ENCODE results near the gene PRKCE.
"Not testable (repeated sequence)": the region's sequence is repeated elsewhere in the genome, so short reads cannot be mapped to it uniquely, and the experiment has no call there.

Gene PRKCE

GRCh38 chr2:45908316-45909170, 257.1 kb downstream of the PRKCE start:
- H3K27ac ChIP-seq (ENCODE audit: low read length) = no peak overlapping the region
- no peak overlapping the region for H3K9ac ChIP-seq (ENCODE audit: low read length)
- H3K9me3 ChIP-seq (ENCODE audit: control insufficient read depth, low read depth, low read length) = no peaks in the 10 kb centered on the region
- H3K36me3 ChIP-seq (ENCODE audit: control insufficient read depth, low read depth, low read length) = no peaks in the 10 kb centered on the region
- no peak overlapping the region for H3K4me3 ChIP-seq (ENCODE audit: low read length)
- no peaks in the 10 kb centered on the region for H3K27me3 ChIP-seq (ENCODE audit: control insufficient read depth, insufficient read depth, low read length)
- no peaks in the 10 kb centered on the region for H3K4me1 ChIP-seq (ENCODE audit: control insufficient read depth, low read depth, low read length)

- Histone ChIP-seq H3K9ac (ENCODE audit: low read length) (no peak overlapping the region), H3K27ac (ENCODE audit: low read length) (no peak overlapping the region), H3K4me3 (ENCODE audit: low read length) (no peak overlapping the region)
Observed at GRCh38 chr2:45909171-45909565, 257.7 kb downstream of the PRKCE start.

GRCh38 chr2:45909677-45910191, 258.3 kb downstream of the PRKCE start:
- Histone ChIP-seq H3K27ac (ENCODE audit: low read length) (no peak overlapping the region), H3K4me3 (ENCODE audit: low read length) (no peak overlapping the region), H3K9me3 (ENCODE audit: control insufficient read depth, low read depth, low read length) (no peaks in the 10 kb centered on the region), H3K4me1 (ENCODE audit: control insufficient read depth, low read depth, low read length) (no peaks in the 10 kb centered on the region), H3K9ac (ENCODE audit: low read length) (no peak overlapping the region), H3K36me3 (ENCODE audit: control insufficient read depth, low read depth, low read length) (no peaks in the 10 kb centered on the region), H3K27me3 (ENCODE audit: control insufficient read depth, insufficient read depth, low read length) (no peaks in the 10 kb centered on the region)

More at GRCh38 chr2:45909171-45909565, 257.7 kb downstream of the PRKCE start:
- Histone ChIP-seq H3K36me3 (ENCODE audit: control insufficient read depth, low read depth, low read length) (no peaks in the 10 kb centered on the region), H3K9me3 (ENCODE audit: control insufficient read depth, low read depth, low read length) (no peaks in the 10 kb centered on the region), H3K27me3 (ENCODE audit: control insufficient read depth, insufficient read depth, low read length) (no peaks in the 10 kb centered on the region), H3K4me1 (ENCODE audit: control insufficient read depth, low read depth, low read length) (no peaks in the 10 kb centered on the region)

GRCh38 chr2:45910473-45911060, 259.1 kb downstream of the PRKCE start:
- H3K4me1 ChIP-seq (ENCODE audit: control insufficient read depth, low read depth, low read length) = no peaks in the 10 kb centered on the region
- no peaks in the 10 kb centered on the region for H3K27me3 ChIP-seq (ENCODE audit: control insufficient read depth, insufficient read depth, low read length)
- H3K36me3 ChIP-seq (ENCODE audit: control insufficient read depth, low read depth, low read length) = no peaks in the 10 kb centered on the region
- no peak overlapping the region for H3K27ac ChIP-seq (ENCODE audit: low read length)
- no peaks in the 10 kb centered on the region for H3K9me3 ChIP-seq (ENCODE audit: control insufficient read depth, low read depth, low read length)
- H3K4me3 ChIP-seq (ENCODE audit: low read length) = no peak overlapping the region
- H3K9ac ChIP-seq (ENCODE audit: low read length) = no peak overlapping the region

GRCh38 chr2:45911538-45911937, 260.1 kb downstream of the PRKCE start:
- Histone ChIP-seq H3K9me3 (ENCODE audit: control insufficient read depth, low read depth, low read length) (no peaks in the 10 kb centered on the region), H3K4me1 (ENCODE audit: control insufficient read depth, low read depth, low read length) (no peaks in the 10 kb centered on the region), H3K4me3 (ENCODE audit: low read length) (no peak overlapping the region), H3K27ac (ENCODE audit: low read length) (no peak overlapping the region), H3K36me3 (ENCODE audit: control insufficient read depth, low read depth, low read length) (no peaks in the 10 kb centered on the region), H3K9ac (ENCODE audit: low read length) (no peak overlapping the region), H3K27me3 (ENCODE audit: control insufficient read depth, insufficient read depth, low read length) (no peaks in the 10 kb centered on the region)

- Histone ChIP-seq H3K27me3 (ENCODE audit: control insufficient read depth, insufficient read depth, low read length) (no peaks in the 10 kb centered on the region), H3K4me3 (ENCODE audit: low read length) (no peak overlapping the region), H3K4me1 (ENCODE audit: control insufficient read depth, low read depth, low read length) (no peaks in the 10 kb centered on the region), H3K9ac (ENCODE audit: low read length) (no peak overlapping the region), H3K27ac (ENCODE audit: low read length) (no peak overlapping the region), H3K36me3 (ENCODE audit: control insufficient read depth, low read depth, low read length) (no peaks in the 10 kb centered on the region), H3K9me3 (ENCODE audit: control insufficient read depth, low read depth, low read length) (no peaks in the 10 kb centered on the region)
Observed at GRCh38 chr2:45912109-45912508, 260.6 kb downstream of the PRKCE start.

- H3K4me3 ChIP-seq (ENCODE audit: low read length) = no peak overlapping the region
- no peaks in the 10 kb centered on the region for H3K9me3 ChIP-seq (ENCODE audit: control insufficient read depth, low read depth, low read length)
- H3K4me1 ChIP-seq (ENCODE audit: control insufficient read depth, low read depth, low read length) = no peaks in the 10 kb centered on the region
- H3K27me3 ChIP-seq (ENCODE audit: control insufficient read depth, insufficient read depth, low read length) = no peaks in the 10 kb centered on the region
- no peak overlapping the region for H3K27ac ChIP-seq (ENCODE audit: low read length)
- H3K9ac ChIP-seq (ENCODE audit: low read length) = no peak overlapping the region
- H3K36me3 ChIP-seq (ENCODE audit: control insufficient read depth, low read depth, low read length) = no peaks in the 10 kb centered on the region
Observed at GRCh38 chr2:45913539-45913938, 262.1 kb downstream of the PRKCE start.

- no peaks in the 10 kb centered on the region for H3K36me3 ChIP-seq (ENCODE audit: control insufficient read depth, low read depth, low read length)
- no peak overlapping the region for H3K9ac ChIP-seq (ENCODE audit: low read length)
- H3K4me3 ChIP-seq (ENCODE audit: low read length) = no peak overlapping the region
- no peaks in the 10 kb centered on the region for H3K4me1 ChIP-seq (ENCODE audit: control insufficient read depth, low read depth, low read length)
- no peak overlapping the region for H3K27ac ChIP-seq (ENCODE audit: low read length)
- H3K9me3 ChIP-seq (ENCODE audit: control insufficient read depth, low read depth, low read length) = no peaks in the 10 kb centered on the region
- H3K27me3 ChIP-seq (ENCODE audit: control insufficient read depth, insufficient read depth, low read length) = no peaks in the 10 kb centered on the region
Observed at GRCh38 chr2:45915523-45915922, 264.0 kb downstream of the PRKCE start.

- H3K9ac ChIP-seq (ENCODE audit: low read length); H3K27ac ChIP-seq (ENCODE audit: low read length); H3K4me1 ChIP-seq (ENCODE audit: control insufficient read depth, low read depth, low read length); H3K36me3 ChIP-seq (ENCODE audit: control insufficient read depth, low read depth, low read length); H3K9me3 ChIP-seq (ENCODE audit: control insufficient read depth, low read depth, low read length); H3K4me3 ChIP-seq (ENCODE audit: low read length); H3K27me3 ChIP-seq (ENCODE audit: control insufficient read depth, insufficient read depth, low read length): not testable (repeated sequence)
Observed at GRCh38 chr2:45917561-45918176, 266.2 kb downstream of the PRKCE start.

- Histone ChIP-seq H3K9me3 (ENCODE audit: control insufficient read depth, low read depth, low read length) (no peaks in the 10 kb centered on the region), H3K4me3 (ENCODE audit: low read length) (no peak overlapping the region), H3K36me3 (ENCODE audit: control insufficient read depth, low read depth, low read length) (no peaks in the 10 kb centered on the region), H3K9ac (ENCODE audit: low read length) (no peak overlapping the region), H3K27ac (ENCODE audit: low read length) (no peak overlapping the region), H3K27me3 (ENCODE audit: control insufficient read depth, insufficient read depth, low read length) (no peaks in the 10 kb centered on the region), H3K4me1 (ENCODE audit: control insufficient read depth, low read depth, low read length) (no peaks in the 10 kb centered on the region)
Observed at GRCh38 chr2:45918463-45919159, 267.1 kb downstream of the PRKCE start.

GRCh38 chr2:45919160-45919650, 267.7 kb downstream of the PRKCE start:
- H3K4me3 ChIP-seq (ENCODE audit: low read length) = no peak overlapping the region
- no peaks in the 10 kb centered on the region for H3K27me3 ChIP-seq (ENCODE audit: control insufficient read depth, insufficient read depth, low read length)
- H3K9ac ChIP-seq (ENCODE audit: low read length) = no peak overlapping the region
- H3K27ac ChIP-seq (ENCODE audit: low read length) = no peak overlapping the region
- no peaks in the 10 kb centered on the region for H3K36me3 ChIP-seq (ENCODE audit: control insufficient read depth, low read depth, low read length)
- H3K4me1 ChIP-seq (ENCODE audit: control insufficient read depth, low read depth, low read length) = no peaks in the 10 kb centered on the region
- H3K9me3 ChIP-seq (ENCODE audit: control insufficient read depth, low read depth, low read length) = no peaks in the 10 kb centered on the region

Measured in iPS-18a (cell line).